ENCODE results near the gene ZNF701. TPM values are rescaled to one million over a fixed set of nuclear protein-coding genes. Genes with fewer than 3 reads are reported as not detected.
"Not testable (repeated sequence)": the region's sequence is repeated elsewhere in the genome, so short reads cannot be mapped to it uniquely, and the experiment has no call there.

Gene ZNF701
- total RNA-seq, 1 donor from 2014 or later, result 18.3 TPM

DNA sequence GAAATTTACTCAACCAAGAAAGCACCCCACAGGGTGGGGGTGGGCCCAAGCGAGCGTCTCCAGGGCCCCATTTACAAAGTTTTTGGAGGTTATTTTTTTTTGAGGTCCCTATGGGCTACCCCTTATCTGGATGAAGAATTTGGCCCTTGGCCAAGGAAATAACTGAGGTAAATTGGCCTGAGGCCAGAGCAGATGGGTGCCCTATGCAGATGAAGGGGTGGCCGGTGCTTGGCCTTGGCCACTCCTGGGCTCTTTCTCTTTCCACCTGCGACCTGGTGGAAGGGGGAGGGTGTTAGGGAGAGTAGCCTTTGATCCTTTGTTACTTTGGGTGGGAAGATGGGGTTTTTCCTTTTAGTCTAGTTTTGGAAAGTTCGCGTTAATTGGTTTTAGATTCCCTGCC, 15.5 kb downstream of the ZNF701 start:
- no peak for DNase-seq (ENCODE audit: low spot score)
- Mint-ChIP-seq H3K4me1 (ENCODE audit: low read depth) (no peaks in the 10 kb centered on the region), H3K27ac (no peak overlapping the region), H3K4me3 (no peak overlapping the region), H3K36me3 (ENCODE audit: low read depth) (peaks cover 73% of the 10 kb centered on the region), H3K27me3 (ENCODE audit: insufficient read depth) (no peaks in the 10 kb centered on the region), H3K9me3 (peaks cover 67% of the 10 kb centered on the region)
- intact Hi-C loops (cut with micrococcal nuclease), result no loop called here

DNA sequence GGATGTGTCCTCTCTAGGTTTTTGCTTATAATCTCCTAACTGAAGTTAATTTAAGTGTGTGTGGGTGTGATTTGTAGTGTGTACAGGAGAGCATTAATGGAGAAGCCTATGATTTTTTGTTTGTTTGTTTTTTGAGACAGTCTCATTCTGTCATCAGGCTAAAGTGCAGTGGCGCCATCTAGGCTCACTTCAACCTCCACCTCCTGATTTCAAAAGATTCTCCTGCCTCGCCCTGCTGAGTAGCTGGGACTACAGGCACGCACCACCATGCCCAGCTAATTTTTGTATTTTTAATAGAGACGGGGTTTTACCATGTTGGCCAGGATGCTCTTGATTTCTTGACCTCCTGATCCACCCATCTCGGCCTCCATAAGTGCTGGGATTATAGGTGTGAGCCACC, 20.6 kb downstream of the ZNF701 start:
- H3K4me3 Mint-ChIP-seq, result no peak overlapping the region
- no peaks in the 10 kb centered on the region for H3K4me1 Mint-ChIP-seq (ENCODE audit: low read depth)
- H3K36me3 Mint-ChIP-seq (ENCODE audit: low read depth), result peaks cover 70% of the 10 kb centered on the region
- H3K9me3 Mint-ChIP-seq, result peaks cover 56% of the 10 kb centered on the region
- no peak overlapping the region for H3K27ac Mint-ChIP-seq
- H3K27me3 Mint-ChIP-seq (ENCODE audit: insufficient read depth), result no peaks in the 10 kb centered on the region
- intact Hi-C loops (cut with micrococcal nuclease), result no loop called here
- no peak for DNase-seq (ENCODE audit: low spot score)

DNA sequence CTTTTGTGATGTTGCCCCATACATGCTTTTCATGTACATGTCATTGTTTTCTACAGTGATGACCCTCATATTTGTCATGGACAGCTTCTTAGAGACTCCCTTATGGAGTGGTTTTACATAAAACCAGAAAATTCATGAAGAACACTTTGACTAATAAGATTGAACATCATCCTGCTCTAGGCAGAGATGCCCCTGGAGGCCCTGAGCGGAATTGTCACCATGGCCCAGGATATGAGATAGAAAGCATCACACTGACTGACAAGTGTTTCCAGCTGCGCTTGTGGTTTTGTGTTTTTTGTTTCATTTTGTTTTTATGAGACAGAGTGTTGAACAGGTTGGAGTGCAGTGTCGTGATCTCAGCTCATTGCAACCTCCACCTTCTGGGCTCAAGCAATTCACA, 22.2 kb downstream of the ZNF701 start:
- Mint-ChIP-seq H3K36me3 (ENCODE audit: low read depth) (peaks cover 76% of the 10 kb centered on the region), H3K4me1 (ENCODE audit: low read depth) (no peaks in the 10 kb centered on the region), H3K4me3 (no peak overlapping the region), H3K27ac (no peak overlapping the region), H3K27me3 (ENCODE audit: insufficient read depth) (no peaks in the 10 kb centered on the region), H3K9me3 (peaks cover 68% of the 10 kb centered on the region)
- intact Hi-C loops (cut with micrococcal nuclease), result no loop called here
- DNase-seq (ENCODE audit: low spot score), result no peak

DNA sequence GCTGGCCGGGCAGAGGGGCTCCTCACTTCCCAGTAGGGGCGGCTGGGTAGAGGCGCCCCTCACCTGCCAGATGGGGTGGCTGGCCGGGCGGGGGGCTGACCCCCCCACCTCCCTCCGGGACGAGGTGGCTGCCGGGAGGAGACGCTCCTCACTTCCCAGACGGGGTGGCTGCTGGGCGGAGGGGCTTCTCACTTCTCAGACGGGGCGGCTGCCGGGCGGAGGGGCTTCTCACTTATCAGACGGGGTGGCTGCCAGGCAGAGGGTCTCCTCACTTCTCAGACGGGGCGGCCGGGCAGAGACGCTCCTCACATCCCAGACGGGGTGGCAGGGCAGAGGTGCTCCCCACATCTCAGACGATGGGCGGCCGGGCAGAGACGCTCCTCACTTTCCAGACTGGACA, 23.4 kb downstream of the ZNF701 start:
- H3K4me3 Mint-ChIP-seq; intact Hi-C loops (cut with micrococcal nuclease); H3K27ac Mint-ChIP-seq; H3K27me3 Mint-ChIP-seq (ENCODE audit: insufficient read depth); H3K4me1 Mint-ChIP-seq (ENCODE audit: low read depth); DNase-seq (ENCODE audit: low spot score): not testable (repeated sequence)
- H3K9me3 Mint-ChIP-seq, result peaks cover 67% of the 10 kb centered on the region
- H3K36me3 Mint-ChIP-seq (ENCODE audit: low read depth), result peaks cover 77% of the 10 kb centered on the region

DNA sequence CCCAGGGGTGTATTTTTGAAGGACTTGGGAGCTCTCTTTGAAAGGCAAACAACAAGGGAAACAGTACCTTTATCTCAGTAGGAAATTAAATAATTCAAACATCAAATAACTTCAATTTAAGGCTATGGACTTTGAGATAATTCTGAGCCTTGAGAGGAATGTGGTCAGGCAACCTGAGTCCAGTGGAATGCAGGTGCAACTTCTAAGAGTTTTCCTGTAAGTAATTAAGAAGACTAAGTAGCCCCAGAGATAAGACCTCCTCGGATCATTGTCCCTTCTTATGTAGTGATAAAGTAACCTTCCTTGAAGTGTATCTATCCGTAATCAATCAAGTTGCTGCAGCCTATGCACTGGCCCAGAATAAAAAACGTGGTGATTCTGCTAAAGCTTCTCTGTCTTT, 29.2 kb downstream of the ZNF701 start:
- peaks cover 42% of the 10 kb centered on the region for H3K9me3 Mint-ChIP-seq
- H3K36me3 Mint-ChIP-seq (ENCODE audit: low read depth), result peaks cover 60% of the 10 kb centered on the region
- no peak overlapping the region for H3K27ac Mint-ChIP-seq
- DNase-seq (ENCODE audit: low spot score), result no peak
- intact Hi-C loops (cut with micrococcal nuclease), result no loop called here
- H3K27me3 Mint-ChIP-seq (ENCODE audit: insufficient read depth), result no peaks in the 10 kb centered on the region
- H3K4me1 Mint-ChIP-seq (ENCODE audit: low read depth), result peaks cover 12% of the 10 kb centered on the region
- H3K4me3 Mint-ChIP-seq, result no peak overlapping the region

DNA sequence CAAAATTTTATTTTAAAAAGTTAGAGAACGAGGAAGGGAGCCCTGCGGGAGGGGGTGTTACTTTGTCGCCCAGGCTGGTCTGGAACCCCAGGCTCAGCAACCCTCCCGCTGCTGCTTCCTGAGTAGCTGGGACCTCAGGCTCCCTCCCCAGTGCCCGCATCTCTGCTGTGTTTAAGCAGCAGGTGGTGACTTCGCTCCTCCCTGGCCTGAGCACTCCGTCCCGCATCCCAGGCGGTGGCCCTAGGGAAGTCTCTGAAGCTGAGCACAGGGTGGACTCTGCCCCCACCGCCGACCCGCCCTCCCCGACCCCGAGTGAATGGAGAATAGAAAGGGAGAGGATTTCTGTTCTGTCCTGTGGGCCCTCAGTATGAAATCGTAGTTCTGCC, 30.5 kb downstream of the ZNF701 start:
- DNase-seq (ENCODE audit: low spot score), result no peak
- H3K27ac Mint-ChIP-seq, result no peak overlapping the region
- H3K9me3 Mint-ChIP-seq, result peaks cover 41% of the 10 kb centered on the region
- intact Hi-C loops (cut with micrococcal nuclease), result loop anchor here (1.0 to 2.0 kb wide), 10 partner anchors 30 to 461 kb away; partner anchors contain the start of genes ZNF528, ZNF600, ZNF611 and ZNF616
- H3K4me1 Mint-ChIP-seq (ENCODE audit: low read depth), result peaks cover 12% of the 10 kb centered on the region
- H3K36me3 Mint-ChIP-seq (ENCODE audit: low read depth), result peaks cover 56% of the 10 kb centered on the region
- no peaks in the 10 kb centered on the region for H3K27me3 Mint-ChIP-seq (ENCODE audit: insufficient read depth)
- H3K4me3 Mint-ChIP-seq, result peak overlapping the region; percentile 89

DNA sequence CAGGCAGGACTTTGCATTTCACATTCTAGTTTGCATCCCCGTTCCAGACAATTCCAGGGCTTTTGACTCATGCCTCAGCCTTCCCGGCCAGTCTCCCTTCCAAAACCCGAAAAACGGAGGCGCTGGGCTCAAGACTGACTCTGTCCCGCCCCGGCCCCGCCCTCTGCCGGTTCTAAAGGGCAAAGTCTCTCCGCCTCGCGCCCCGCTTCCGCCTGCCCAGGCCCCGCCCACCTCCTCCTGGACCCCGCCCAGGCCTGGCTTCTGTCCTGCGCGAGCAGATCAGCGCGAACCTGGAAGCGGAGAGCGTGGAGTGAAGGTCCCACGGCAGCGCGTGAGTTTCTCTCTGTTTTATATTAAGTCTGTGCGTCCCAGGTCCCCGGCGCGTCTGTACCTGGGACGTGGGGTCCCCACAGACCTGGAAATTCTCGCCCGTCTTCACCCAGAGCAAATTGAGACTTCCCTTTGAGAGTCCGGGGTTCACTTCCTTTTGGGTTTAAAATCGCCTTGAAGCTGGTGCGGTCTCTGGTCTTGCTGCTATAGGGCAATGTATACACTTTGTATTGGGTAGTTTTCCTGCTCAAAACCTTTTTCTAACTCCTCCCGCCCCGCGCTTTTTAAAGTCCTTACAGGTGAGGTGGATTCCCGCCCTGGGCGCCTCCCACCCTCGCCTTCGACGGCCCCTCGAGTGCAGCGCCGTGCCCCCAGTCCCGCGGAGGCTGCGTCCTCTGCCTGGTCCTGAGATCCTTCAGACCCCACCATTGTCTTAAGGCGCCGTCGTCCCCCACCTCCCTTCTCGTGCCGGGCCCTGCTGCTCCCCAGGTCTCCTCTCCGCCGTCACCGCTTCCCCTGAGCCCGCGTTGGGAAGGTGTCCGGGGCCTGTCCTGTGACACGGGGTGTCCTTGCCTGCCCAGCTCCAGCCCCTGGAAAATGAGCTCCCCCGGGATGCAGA, 31.2 kb downstream of the ZNF701 start:
- Mint-ChIP-seq H3K27ac (peak overlapping the region; percentile 64), H3K4me3 (peak overlapping the region; percentile 89), H3K9me3 (peaks cover 39% of the 10 kb centered on the region), H3K4me1 (ENCODE audit: low read depth) (peaks cover 12% of the 10 kb centered on the region), H3K27me3 (ENCODE audit: insufficient read depth) (no peaks in the 10 kb centered on the region), H3K36me3 (ENCODE audit: low read depth) (peaks cover 55% of the 10 kb centered on the region)
- DNase-seq (ENCODE audit: low spot score), result peak; percentile 89
- intact Hi-C loops (cut with micrococcal nuclease), result loop anchor here (1.0 to 2.0 kb wide), 9 partner anchors 31 to 462 kb away; partner anchors contain the start of genes ZNF528, ZNF600, ZNF611 and ZNF616

DNA sequence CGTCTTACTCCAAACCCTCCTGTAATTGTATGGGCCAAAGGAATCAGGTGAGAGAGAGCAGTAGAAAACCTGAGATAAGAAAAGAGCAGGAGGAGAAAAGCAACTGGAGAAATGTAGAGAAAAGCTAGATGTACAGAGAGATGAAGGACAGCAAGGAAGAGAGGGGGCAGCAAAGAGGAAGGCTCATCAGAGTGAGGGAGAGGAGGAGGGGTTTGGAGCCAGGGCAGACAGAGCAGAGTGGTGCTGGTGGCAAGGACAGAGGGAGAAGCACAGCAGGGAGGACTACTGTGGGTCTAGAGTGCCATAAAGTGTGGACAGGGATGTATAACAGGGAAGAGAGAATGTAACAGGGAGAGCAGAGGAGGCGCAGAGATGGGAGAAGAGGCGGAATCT, 31.9 kb downstream of the ZNF701 start:
- H3K27me3 Mint-ChIP-seq (ENCODE audit: insufficient read depth); DNase-seq (ENCODE audit: low spot score): not testable (repeated sequence)
- Mint-ChIP-seq H3K9me3 (peaks cover 39% of the 10 kb centered on the region), H3K4me3 (peak overlapping the region; percentile 89), H3K4me1 (ENCODE audit: low read depth) (peaks cover 12% of the 10 kb centered on the region), H3K36me3 (ENCODE audit: low read depth) (peaks cover 50% of the 10 kb centered on the region), H3K27ac (peak overlapping the region; percentile 41)
- intact Hi-C loops (cut with micrococcal nuclease), result loop anchor here (1.0 to 2.0 kb wide), 9 partner anchors 32 to 463 kb away; partner anchors contain the start of genes ZNF528, ZNF600, ZNF611 and ZNF616

DNA sequence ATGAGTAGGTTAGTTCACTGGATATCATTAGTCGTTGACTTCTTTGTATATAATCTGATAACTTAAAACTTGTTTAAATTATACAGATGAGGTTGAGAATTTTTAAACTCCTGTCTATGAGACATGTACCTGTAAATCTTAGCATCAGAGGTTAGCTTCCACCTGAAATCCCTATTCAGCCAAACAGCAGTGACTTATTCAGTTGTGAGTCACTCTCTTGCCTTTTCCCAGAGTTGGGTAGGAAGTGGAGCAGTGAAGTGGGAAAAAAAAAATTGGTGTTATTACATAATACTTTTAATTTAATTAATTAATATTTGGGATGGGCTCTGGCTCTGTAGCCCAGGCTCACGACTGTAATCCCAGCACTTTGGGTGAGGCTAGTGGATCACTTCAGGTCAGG, 32.9 kb downstream of the ZNF701 start:
- Mint-ChIP-seq H3K27ac (no peak overlapping the region), H3K27me3 (ENCODE audit: insufficient read depth) (no peaks in the 10 kb centered on the region), H3K9me3 (peaks cover 35% of the 10 kb centered on the region), H3K4me3 (peak overlapping the region; percentile 89), H3K36me3 (ENCODE audit: low read depth) (peaks cover 43% of the 10 kb centered on the region), H3K4me1 (ENCODE audit: low read depth) (peaks cover 12% of the 10 kb centered on the region)
- no peak for DNase-seq (ENCODE audit: low spot score)
- intact Hi-C loops (cut with micrococcal nuclease), result no loop called here

DNA sequence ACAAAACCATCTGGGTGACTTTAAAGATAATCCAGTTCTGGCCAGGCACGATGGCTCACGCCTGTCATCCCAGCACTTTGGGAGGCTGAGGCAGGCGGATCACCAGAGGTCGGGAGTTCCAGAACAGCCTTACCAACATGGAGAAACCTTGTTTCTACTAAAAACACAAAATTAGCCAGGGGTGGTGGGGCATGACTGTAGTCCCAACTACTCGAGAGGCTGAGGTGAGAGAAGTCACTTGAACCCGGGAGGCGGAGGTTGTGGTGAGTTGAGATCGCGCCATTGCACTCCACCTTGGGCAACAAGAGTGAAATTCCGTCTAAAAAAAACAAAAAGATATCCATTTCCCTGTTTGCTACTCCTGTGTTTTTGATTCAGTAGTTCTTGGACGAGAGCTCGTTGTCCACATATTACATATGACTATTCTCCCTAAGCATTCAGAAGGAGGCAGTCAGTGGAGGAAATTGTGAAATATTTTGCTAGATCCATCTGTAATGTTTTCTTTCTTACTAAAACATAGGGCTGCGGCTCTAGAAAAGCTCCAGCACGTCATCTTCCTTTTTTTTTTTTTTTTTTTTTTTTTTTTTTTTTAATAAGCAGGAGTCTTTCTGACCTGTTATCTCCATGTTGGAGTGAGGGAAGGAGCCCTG, 33.6 kb downstream of the ZNF701 start:
- DNase-seq (ENCODE audit: low spot score), result no peak
- Mint-ChIP-seq H3K36me3 (ENCODE audit: low read depth) (peaks cover 44% of the 10 kb centered on the region), H3K27ac (no peak overlapping the region), H3K4me1 (ENCODE audit: low read depth) (peaks cover 12% of the 10 kb centered on the region), H3K9me3 (peaks cover 39% of the 10 kb centered on the region), H3K4me3 (no peak overlapping the region), H3K27me3 (ENCODE audit: insufficient read depth) (no peaks in the 10 kb centered on the region)
- intact Hi-C loops (cut with micrococcal nuclease), result no loop called here

DNA sequence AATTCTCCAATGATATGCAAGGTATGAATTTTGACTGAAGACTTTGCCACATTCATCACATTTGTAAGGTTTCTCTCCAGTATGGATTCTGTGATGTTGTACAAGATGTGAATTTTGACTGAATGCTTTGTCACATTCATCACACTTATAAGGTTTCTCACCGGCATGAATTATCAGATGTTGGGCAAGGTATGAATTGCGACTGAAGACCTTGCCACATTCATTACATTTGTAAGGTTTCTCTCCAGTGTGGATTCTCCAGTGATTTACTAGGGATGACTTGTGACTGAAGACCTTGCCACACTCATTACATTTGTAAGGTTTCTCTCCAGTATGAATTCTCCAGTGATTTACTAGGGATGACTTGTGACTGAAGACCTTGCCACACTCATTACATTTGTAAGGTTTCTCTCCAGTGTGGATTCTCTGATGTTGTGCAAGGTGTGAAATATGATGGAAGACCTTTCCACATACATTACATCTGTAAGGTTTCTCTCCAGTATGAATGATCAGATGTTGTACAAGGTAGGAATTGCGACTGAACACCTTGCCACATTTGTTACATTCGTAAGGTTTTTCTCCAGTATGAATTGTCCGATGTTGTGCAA, 43.3 kb downstream of the ZNF701 start:
- Mint-ChIP-seq H3K27me3 (ENCODE audit: insufficient read depth) (no peaks in the 10 kb centered on the region), H3K36me3 (ENCODE audit: low read depth) (peaks cover 70% of the 10 kb centered on the region), H3K27ac (no peak overlapping the region), H3K4me3 (no peak overlapping the region), H3K9me3 (peaks cover 65% of the 10 kb centered on the region), H3K4me1 (ENCODE audit: low read depth) (no peaks in the 10 kb centered on the region)
- intact Hi-C loops (cut with micrococcal nuclease), result no loop called here
- no peak for DNase-seq (ENCODE audit: low spot score)

DNA sequence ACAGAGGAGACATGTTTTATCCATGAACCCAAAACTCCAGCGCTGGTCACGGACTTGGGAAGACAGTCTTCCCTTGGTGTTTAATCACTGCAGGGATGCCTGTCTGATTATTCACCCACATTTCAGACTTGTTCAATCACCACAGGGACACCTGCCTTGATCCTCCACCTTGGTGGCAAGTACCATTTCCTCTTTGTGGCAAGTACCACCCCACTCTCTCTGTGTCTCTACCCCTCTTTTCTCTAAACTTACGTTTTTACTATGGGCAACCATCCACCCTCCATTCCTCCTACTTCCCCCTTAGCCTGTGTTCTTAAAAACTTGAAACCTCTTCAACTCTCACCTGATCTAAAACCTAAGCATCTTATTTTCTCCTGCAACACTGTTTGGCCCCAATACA, 51.3 kb downstream of the ZNF701 start:
- intact Hi-C loops (cut with micrococcal nuclease), result no loop called here
- no peaks in the 10 kb centered on the region for H3K4me1 Mint-ChIP-seq (ENCODE audit: low read depth)
- no peak for DNase-seq (ENCODE audit: low spot score)
- H3K27me3 Mint-ChIP-seq (ENCODE audit: insufficient read depth), result no peaks in the 10 kb centered on the region
- peaks cover 46% of the 10 kb centered on the region for H3K9me3 Mint-ChIP-seq
- peaks cover 48% of the 10 kb centered on the region for H3K36me3 Mint-ChIP-seq (ENCODE audit: low read depth)
- no peak overlapping the region for H3K4me3 Mint-ChIP-seq
- H3K27ac Mint-ChIP-seq, result no peak overlapping the region

DNA sequence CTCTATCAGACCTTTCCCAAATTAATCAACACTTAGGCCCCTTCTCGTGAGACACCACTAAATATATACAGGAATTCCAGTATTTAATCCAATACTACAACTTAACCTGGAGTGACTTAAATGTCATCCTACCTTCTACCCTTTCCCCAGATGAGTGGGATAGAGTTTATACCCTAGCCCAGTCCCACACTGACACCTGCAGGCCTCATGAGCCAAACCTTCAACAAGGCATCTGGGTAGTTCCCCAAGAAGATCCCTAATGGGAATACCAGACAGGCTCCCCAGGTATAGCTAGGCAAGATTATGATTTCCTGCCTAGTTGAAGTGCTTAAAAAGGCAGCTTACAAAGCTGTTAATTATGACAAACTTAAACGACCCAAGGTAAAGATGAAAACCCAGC, 52.2 kb downstream of the ZNF701 start:
- peaks cover 37% of the 10 kb centered on the region for H3K9me3 Mint-ChIP-seq
- no peaks in the 10 kb centered on the region for H3K4me1 Mint-ChIP-seq (ENCODE audit: low read depth)
- H3K36me3 Mint-ChIP-seq (ENCODE audit: low read depth), result peaks cover 39% of the 10 kb centered on the region
- no peak for DNase-seq (ENCODE audit: low spot score)
- H3K27me3 Mint-ChIP-seq (ENCODE audit: insufficient read depth), result no peaks in the 10 kb centered on the region
- intact Hi-C loops (cut with micrococcal nuclease), result no loop called here
- no peak overlapping the region for H3K27ac Mint-ChIP-seq
- H3K4me3 Mint-ChIP-seq, result no peak overlapping the region

All from activated T-helper 1 cell treated with anti-CD3 and anti-CD28 coated beads, Interleukin-12 subunit alpha, Interleukin-12 subunit beta, Interleukin-2, Interleukin-4 antibody, amounts not matched to agents 30 ng/mL and 10 ng/mL and 1 ng/mL, durations not matched to agents 14 hours and 24 hours and 36 hours (primary cell).